H9 (cell line): Measurements from ENCODE around the gene METTL16. TPM values are rescaled to one million over a fixed set of nuclear protein-coding genes. Genes with fewer than 3 reads are reported as not detected.

ENCODE experiments used
- DNase-seq: peaks from one replicate; pipeline ENCODE4 v3.0.0-alpha.2; 2017
- H2AFZ ChIP-seq: one replicate; pipeline ENCODE4 v1.6.1; 2013; ENCODE audit warnings: mild to moderate bottlenecking, low read length, control low read depth, moderate library complexity
- H2AK5ac ChIP-seq: 2 replicates; pipeline ENCODE4 v1.6.1; 2013; ENCODE audit warnings: low read length, control low read depth, mixed read lengths; ENCODE audit not compliant: insufficient read length
- H2BK120ac ChIP-seq: one replicate; pipeline ENCODE4 v1.6.1; 2013; ENCODE audit warnings: low read depth, mild to moderate bottlenecking, low read length, control low read depth, inconsistent platforms; ENCODE audit not compliant: poor library complexity, severe bottlenecking
- H2BK12ac ChIP-seq: 2 replicates; pipeline ENCODE4 v1.6.1; 2013; ENCODE audit warnings: low read length, control low read depth, mixed read lengths, low read depth; ENCODE audit not compliant: insufficient read length
- H2BK15ac ChIP-seq: 2 replicates; pipeline ENCODE4 v1.6.1; 2013; ENCODE audit warnings: low read depth, low read length, control low read depth
- H2BK20ac ChIP-seq: one replicate; pipeline ENCODE4 v1.6.1; 2013; ENCODE audit warnings: low read depth, mild to moderate bottlenecking, low read length, control low read depth, inconsistent platforms; ENCODE audit not compliant: poor library complexity, severe bottlenecking
- H2BK5ac ChIP-seq: 2 replicates; pipeline ENCODE4 v1.6.1; 2013; ENCODE audit warnings: low read length, control low read depth, mixed read lengths; ENCODE audit not compliant: insufficient read length
- H3K14ac ChIP-seq: 2 replicates; pipeline ENCODE4 v1.6.1; 2013; ENCODE audit warnings: low read length, control low read depth; ENCODE audit not compliant: insufficient read depth
- H3K18ac ChIP-seq: 2 replicates; pipeline ENCODE4 v1.6.1; 2013; ENCODE audit warnings: low read depth, mild to moderate bottlenecking, mixed read lengths, low read length, control low read depth; ENCODE audit not compliant: insufficient read length
- H3K23ac ChIP-seq: 2 replicates; pipeline ENCODE4 v1.6.1; 2013; ENCODE audit warnings: low read length, control low read depth, mixed read lengths, low read depth; ENCODE audit not compliant: insufficient read length
- H3K23me2 ChIP-seq: 2 replicates; pipeline ENCODE4 v1.6.1; 2013; ENCODE audit warnings: low read depth, mild to moderate bottlenecking, mixed read lengths, low read length, control low read depth; ENCODE audit not compliant: insufficient read length, poor library complexity, severe bottlenecking
- H3K27ac ChIP-seq: 2 replicates; pipeline ENCODE4 v1.5.1; 2013; ENCODE audit warnings: low read length, control low read depth, mixed read lengths, low read depth; ENCODE audit not compliant: insufficient read length
- H3K27me3 ChIP-seq: 2 replicates; pipeline ENCODE4 v1.6.1; 2013; ENCODE audit warnings: low read length, control low read depth, inconsistent platforms; ENCODE audit not compliant: insufficient read depth
- H3K4ac ChIP-seq: 2 replicates; pipeline ENCODE4 v1.6.1; 2013; ENCODE audit warnings: low read depth, mild to moderate bottlenecking, control low read depth, inconsistent platforms, low read length, moderate library complexity
- H3K4me1 ChIP-seq: 2 replicates; pipeline ENCODE4 v1.6.1; 2013; ENCODE audit warnings: low read length, control low read depth, inconsistent platforms; ENCODE audit not compliant: insufficient read depth
- H3K4me2 ChIP-seq: 2 replicates; pipeline ENCODE4 v1.6.1; 2013; ENCODE audit warnings: low read length, control low read depth, mixed read lengths; ENCODE audit not compliant: insufficient read length, insufficient read depth
- H3K56ac ChIP-seq: 2 replicates; pipeline ENCODE4 v1.6.1; 2013; ENCODE audit warnings: low read depth, mild to moderate bottlenecking, mixed read lengths, low read length, control low read depth; ENCODE audit not compliant: insufficient read length
- H3K79me1 ChIP-seq: 2 replicates; pipeline ENCODE4 v1.6.1; 2013; ENCODE audit warnings: low read depth, mild to moderate bottlenecking, moderate library complexity, low read length, control low read depth, inconsistent platforms; ENCODE audit not compliant: insufficient read depth, poor library complexity, severe bottlenecking
- H3K79me2 ChIP-seq: 2 replicates; pipeline ENCODE4 v1.6.1; 2013; ENCODE audit warnings: low read length, control low read depth, inconsistent platforms; ENCODE audit not compliant: insufficient read depth
- H3K9ac ChIP-seq: 2 replicates; pipeline ENCODE4 v1.6.1; 2013; ENCODE audit warnings: low read length, control low read depth, mixed read lengths; ENCODE audit not compliant: insufficient read length; ENCODE audit errors: extremely low read depth
- H3K9me3 ChIP-seq: one replicate; pipeline ENCODE4 v1.6.1; 2013; ENCODE audit warnings: low read depth, low read length, inconsistent platforms; ENCODE audit not compliant: control insufficient read depth
- H3T11ph ChIP-seq: one replicate; pipeline ENCODE4 v1.6.1; 2013; ENCODE audit warnings: mild to moderate bottlenecking, low read length, control low read depth, inconsistent platforms
- H4K20me1 ChIP-seq: one replicate; pipeline ENCODE4 v1.6.1; 2013; ENCODE audit not compliant: control insufficient read depth, insufficient read length, insufficient read depth
- H4K5ac ChIP-seq: 2 replicates; pipeline ENCODE4 v1.6.1; 2013; ENCODE audit warnings: low read depth, mild to moderate bottlenecking, mixed read lengths, low read length, control low read depth; ENCODE audit not compliant: insufficient read length
- H4K8ac ChIP-seq: replicated peaks from 2 replicates; pipeline ENCODE4 v1.6.1; 2013; ENCODE audit warnings: low read length, control low read depth, mixed read lengths, low read depth; ENCODE audit not compliant: insufficient read length
- H4K91ac ChIP-seq: 2 replicates; pipeline ENCODE4 v1.6.1; 2013; ENCODE audit warnings: low read depth, mild to moderate bottlenecking, moderate library complexity, mixed read lengths, low read length, control low read depth; ENCODE audit not compliant: insufficient read length
- H3K27ac Mint-ChIP-seq, 3 experiments: 2 replicates in 2 of 3; 3 replicates in 1 of 3; pipeline ENCODE4 v1.8.0; 2020 to 2021; ENCODE audit warnings: mixed read lengths in 3 of 3, mild to moderate bottlenecking in 1 of 3, moderate library complexity in 1 of 3
- H3K27me3 Mint-ChIP-seq: 2 replicates; pipeline ENCODE4 v1.8.0; 2021; ENCODE audit warnings: low read depth, mild to moderate bottlenecking, moderate library complexity, mixed read lengths
- H3K36me3 Mint-ChIP-seq, 3 experiments: 2 replicates in 2 of 3; 3 replicates in 1 of 3; pipeline ENCODE4 v1.8.0; 2020 to 2021; ENCODE audit warnings: low read depth in 3 of 3, mixed read lengths in 3 of 3; ENCODE audit not compliant: insufficient read depth in 1 of 3
- H3K4me1 Mint-ChIP-seq, 2 experiments: 2 replicates each; pipeline ENCODE4 v1.8.0; 2020; ENCODE audit warnings: mixed read lengths in 2 of 2
- H3K4me3 Mint-ChIP-seq, 2 experiments: 2 replicates in 1 of 2; 3 replicates in 1 of 2; pipeline ENCODE4 v1.8.0; 2020 to 2021; ENCODE audit warnings: mild to moderate bottlenecking in 2 of 2, mixed read lengths in 2 of 2, moderate library complexity in 1 of 2
- H3K9me3 Mint-ChIP-seq, 2 experiments: 2 replicates in 1 of 2; 3 replicates in 1 of 2; pipeline ENCODE4 v1.8.0; 2020; ENCODE audit warnings: mild to moderate bottlenecking in 2 of 2, mixed read lengths in 2 of 2, moderate library complexity in 1 of 2
- WGBS: extraction: QIAGEN DNeasy Blood & Tissue Kit; methylation state at CpG from one replicate; pipeline ENCODE4 v1.1.7; 2013; ENCODE audit warnings: missing lambda C conversion rate, low lambda C conversion rate, mixed read lengths; ENCODE audit not compliant: insufficient read length; ENCODE audit errors: extremely low coverage; 5-methylcytosine and 5-hydroxymethylcytosine counted together
- total RNA-seq: library from RNA; stranded (reverse); gene quantifications from 2 replicates; pipeline ENCODE4 v1.2.1, GENCODE V29; 2021
- TF ChIP-seq, protein P1 (sequence below): fragments of 200-600 bp; sonication (generic); conservative IDR thresholded peaks from 3 replicates; pipeline ENCODE4 v1.8.0; 2021; ENCODE audit warnings: antibody characterized with exemption, mild to moderate bottlenecking

The METTL16 gene
- total RNA-seq, 1 experiment from 2014 or later: 55.4 TPM

DNA sequence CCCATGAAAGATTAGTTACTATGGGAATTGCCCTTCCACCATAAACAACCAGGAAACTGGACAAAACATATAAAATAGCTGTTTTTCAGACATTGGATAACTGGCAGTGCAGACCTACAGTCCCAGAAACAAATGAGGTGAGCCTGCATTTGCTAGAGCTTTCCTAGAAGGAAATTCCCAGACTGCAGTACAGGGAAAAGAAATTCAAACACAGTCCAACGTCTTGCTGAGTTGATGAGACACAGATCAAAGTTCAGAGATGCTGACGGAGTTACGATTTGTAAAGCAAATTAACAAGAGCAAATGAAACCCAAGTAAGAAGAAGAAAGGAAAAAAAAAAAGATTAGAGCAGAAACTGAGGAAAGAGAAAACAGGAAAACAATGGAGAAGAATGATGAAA lies 69.5 kb downstream of the METTL16 start:
- no peaks in the 10 kb centered on the region for H3K27me3 ChIP-seq

More for the DNA sequence above, 69.5 kb downstream of the METTL16 start:
- DNase-seq: no peak
- TF ChIP-seq, protein P1, sequence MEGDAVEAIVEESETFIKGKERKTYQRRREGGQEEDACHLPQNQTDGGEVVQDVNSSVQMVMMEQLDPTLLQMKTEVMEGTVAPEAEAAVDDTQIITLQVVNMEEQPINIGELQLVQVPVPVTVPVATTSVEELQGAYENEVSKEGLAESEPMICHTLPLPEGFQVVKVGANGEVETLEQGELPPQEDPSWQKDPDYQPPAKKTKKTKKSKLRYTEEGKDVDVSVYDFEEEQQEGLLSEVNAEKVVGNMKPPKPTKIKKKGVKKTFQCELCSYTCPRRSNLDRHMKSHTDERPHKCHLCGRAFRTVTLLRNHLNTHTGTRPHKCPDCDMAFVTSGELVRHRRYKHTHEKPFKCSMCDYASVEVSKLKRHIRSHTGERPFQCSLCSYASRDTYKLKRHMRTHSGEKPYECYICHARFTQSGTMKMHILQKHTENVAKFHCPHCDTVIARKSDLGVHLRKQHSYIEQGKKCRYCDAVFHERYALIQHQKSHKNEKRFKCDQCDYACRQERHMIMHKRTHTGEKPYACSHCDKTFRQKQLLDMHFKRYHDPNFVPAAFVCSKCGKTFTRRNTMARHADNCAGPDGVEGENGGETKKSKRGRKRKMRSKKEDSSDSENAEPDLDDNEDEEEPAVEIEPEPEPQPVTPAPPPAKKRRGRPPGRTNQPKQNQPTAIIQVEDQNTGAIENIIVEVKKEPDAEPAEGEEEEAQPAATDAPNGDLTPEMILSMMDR: no peak
- H3K79me2 ChIP-seq: no peaks in the 10 kb centered on the region
- Mint-ChIP-seq H3K27ac (peak overlapping the region in 1 of 3 experiments; percentile 44; a peak in 2 of 7 replicates), H3K4me1 (0 out of 4 replicates have a peak, but pooled peaks cover 0 to under 1% of the 10 kb centered on the region in 2 experiments), H3K4me3 (no peak overlapping the region), H3K27me3 (no peaks in the 10 kb centered on the region), H3K9me3 (peaks cover 9 to 10% of the 10 kb centered on the region in 2 experiments), H3K36me3 (peaks cover 32 to 53% (median 43%) of the 10 kb centered on the region in 3 experiments)
- no peaks in the 10 kb centered on the region for H3K9me3 ChIP-seq
- H3K56ac ChIP-seq: no peak overlapping the region
- H3K79me1 ChIP-seq: no peaks in the 10 kb centered on the region
- no peak overlapping the region for H3K9ac ChIP-seq
- no peak overlapping the region for H3K27ac ChIP-seq
- H4K20me1 ChIP-seq: no peaks in the 10 kb centered on the region
- no peak overlapping the region for H3K23ac ChIP-seq
- H3T11ph ChIP-seq: no peak overlapping the region
- no peaks in the 10 kb centered on the region for H3K23me2 ChIP-seq
- H3K14ac ChIP-seq: no peak overlapping the region
- no peak overlapping the region for H3K18ac ChIP-seq
- no peak overlapping the region for H2BK15ac ChIP-seq
- no peak overlapping the region for H3K4ac ChIP-seq
- no peak overlapping the region for H4K91ac ChIP-seq
- no peak overlapping the region for H2BK5ac ChIP-seq
- H2AK5ac ChIP-seq: no peak overlapping the region
- H4K8ac ChIP-seq: no peak overlapping the region
- H3K4me1 ChIP-seq: no peaks in the 10 kb centered on the region
- no peak overlapping the region for H2BK120ac ChIP-seq
- no CpG with 5 or more reads among the region's 3 CpGs for WGBS
- no peak overlapping the region for H2BK12ac ChIP-seq
- no peak overlapping the region for H4K5ac ChIP-seq
- H2AFZ ChIP-seq: no peak overlapping the region
- no peak overlapping the region for H3K4me2 ChIP-seq
- no peak overlapping the region for H2BK20ac ChIP-seq
